IMR-90 (cell line): ENCODE results near the gene SAMD5. TPM values are rescaled to one million over a fixed set of nuclear protein-coding genes. Genes with fewer than 3 reads are reported as not detected.

Source experiments
- ATAC-seq: fragments of 200-7000 bp; cut with Tn5 transposase; 2 replicates; pipeline ENCODE4 v1.9.1; 2020; ENCODE audit warnings: low read depth, mild to moderate bottlenecking, moderate library complexity
- BruUV-seq: library from RNA; stranded (reverse); fragments of 400-500 nt; replicated peaks from 2 replicates; lab custom pipeline; 2021; lab: Mats Ljungman, UMichigan
- CTCF ChIA-PET: fragments of 300-600 bp; formaldehyde crosslinking; extraction: SDS; loops from one replicate; lab custom pipeline; 2021; ENCODE audit warnings: antibody characterized with exemption; lab: Yijun Ruan, JAX
- POLR2A ChIA-PET: fragments of 300-600 bp; sonication (Branson Sonifier 250); formaldehyde crosslinking; loops from one replicate; lab custom pipeline; 2022; ENCODE audit warnings: antibody characterized with exemption; ENCODE audit not compliant: unreplicated experiment; lab: Charles Lee
- DNase-seq: peaks from one replicate; pipeline ENCODE4 v3.0.0; 2013
- H2AFZ ChIP-seq: replicated peaks from 2 replicates; pipeline ENCODE3; 2013; ENCODE audit warnings: low read length, mild to moderate bottlenecking; ENCODE audit not compliant: poor library complexity
- H2AK5ac ChIP-seq: 2 replicates; pipeline ENCODE4 v1.6.1; 2013; ENCODE audit warnings: low read depth, low read length, inconsistent platforms
- H2AK9ac ChIP-seq: replicated peaks from 2 replicates; pipeline ENCODE3; 2013; ENCODE audit warnings: mild to moderate bottlenecking, low read depth, low read length, moderate library complexity; ENCODE audit not compliant: poor library complexity
- H2BK120ac ChIP-seq: 2 replicates; pipeline ENCODE4 v1.6.1; 2013; ENCODE audit warnings: low read depth, low read length, inconsistent platforms
- H2BK15ac ChIP-seq: 3 replicates; pipeline ENCODE4 v1.6.1; 2013; ENCODE audit warnings: low read depth, low read length, inconsistent platforms
- H2BK20ac ChIP-seq: 2 replicates; pipeline ENCODE4 v1.6.1; 2013; ENCODE audit warnings: low read depth, mild to moderate bottlenecking, inconsistent platforms, low read length, moderate library complexity
- H2BK5ac ChIP-seq: 2 replicates; pipeline ENCODE4 v1.6.1; 2013; ENCODE audit warnings: mild to moderate bottlenecking, low read depth, low read length, inconsistent platforms; ENCODE audit not compliant: poor library complexity, severe bottlenecking
- H3K14ac ChIP-seq: replicated peaks from 2 replicates; pipeline ENCODE4 v1.6.1; 2013; ENCODE audit warnings: low read depth, low read length, inconsistent platforms
- H3K18ac ChIP-seq: 2 replicates; pipeline ENCODE4 v1.6.1; 2013; ENCODE audit warnings: low read depth, low read length, control low read depth
- H3K23ac ChIP-seq: 2 replicates; pipeline ENCODE4 v1.6.1; 2013; ENCODE audit warnings: low read depth, low read length, inconsistent platforms
- H3K27ac ChIP-seq: 2 replicates; pipeline ENCODE4 v1.5.1; 2013; ENCODE audit warnings: mild to moderate bottlenecking, control low read depth, low read length; ENCODE audit not compliant: insufficient read depth
- H3K27me3 ChIP-seq: 2 replicates; pipeline ENCODE4 v1.6.1; 2013; ENCODE audit warnings: low read length; ENCODE audit not compliant: control insufficient read depth, insufficient read depth
- H3K36me3 ChIP-seq: 2 replicates; pipeline ENCODE4 v1.6.1; 2013; ENCODE audit warnings: low read length, mixed read lengths; ENCODE audit not compliant: control insufficient read depth, insufficient read depth
- H3K4ac ChIP-seq: 2 replicates; pipeline ENCODE4 v1.6.1; 2013; ENCODE audit warnings: low read depth, low read length, inconsistent platforms
- H3K4me1 ChIP-seq: 2 replicates; pipeline ENCODE4 v1.6.1; 2013; ENCODE audit warnings: low read length, mixed read lengths; ENCODE audit not compliant: control insufficient read depth, insufficient read depth
- H3K4me2 ChIP-seq: 2 replicates; pipeline ENCODE4 v1.6.1; 2013; ENCODE audit warnings: low read depth, mild to moderate bottlenecking, control low read depth, low read length, moderate library complexity
- H3K4me3 ChIP-seq: 2 replicates; pipeline ENCODE4 v1.5.1; 2013; ENCODE audit warnings: low read depth, mild to moderate bottlenecking, control low read depth, low read length, moderate library complexity; ENCODE audit not compliant: insufficient read depth
- H3K56ac ChIP-seq: 2 replicates; pipeline ENCODE4 v1.6.1; 2013; ENCODE audit warnings: low read length, inconsistent platforms; ENCODE audit not compliant: insufficient read depth; ENCODE audit errors: extremely low read depth
- H3K79me1 ChIP-seq, 2 experiments: 2 replicates each; pipeline ENCODE4 v1.6.1; 2013; ENCODE audit warnings: low read length in 2 of 2, inconsistent platforms in 1 of 2, low read depth in 1 of 2
- H3K9ac ChIP-seq: 2 replicates; pipeline ENCODE4 v1.6.1; 2013; ENCODE audit warnings: low read depth, low read length, control low read depth
- H3K9me1 ChIP-seq: 2 replicates; pipeline ENCODE4 v1.6.1; 2013; ENCODE audit warnings: low read length, inconsistent platforms; ENCODE audit not compliant: insufficient read depth
- H3K9me3 ChIP-seq: 2 replicates; pipeline ENCODE4 v1.6.1; 2013; ENCODE audit warnings: low read length; ENCODE audit not compliant: control insufficient read depth, insufficient read depth
- H4K20me1 ChIP-seq: 2 replicates; pipeline ENCODE4 v1.6.1; 2013; ENCODE audit warnings: low read length, inconsistent platforms; ENCODE audit not compliant: insufficient read depth
- H4K5ac ChIP-seq: 2 replicates; pipeline ENCODE4 v1.6.1; 2013; ENCODE audit warnings: mild to moderate bottlenecking, low read depth, low read length, control low read depth
- H4K8ac ChIP-seq, 2 experiments: 2 replicates each; pipeline ENCODE4 v1.6.1; 2013; ENCODE audit warnings: low read depth in 2 of 2, low read length in 2 of 2, control low read depth in 1 of 2, inconsistent platforms in 1 of 2
- H4K91ac ChIP-seq: 2 replicates; pipeline ENCODE4 v1.6.1; 2013; ENCODE audit warnings: low read depth, low read length, inconsistent platforms; ENCODE audit not compliant: insufficient read depth
- BHLHE40 ChIP-seq: fragments of 150-350 bp; IDR thresholded peaks from 2 replicates; pipeline ENCODE4 v1.6.1; 2016; ENCODE audit warnings: mild to moderate bottlenecking, low read depth, low read length
- CEBPB ChIP-seq: IDR thresholded peaks from 2 replicates; pipeline ENCODE4 v1.6.1; 2012; ENCODE audit warnings: low read depth, low read length, improper control_type of control experiment
- CHD1 ChIP-seq: IDR thresholded peaks from 2 replicates; pipeline ENCODE4 v1.6.1; 2012; ENCODE audit warnings: low read depth, low read length, improper control_type of control experiment
- FOS ChIP-seq: fragments of 150-350 bp; IDR thresholded peaks from 2 replicates; pipeline ENCODE4 v1.6.1; 2016; ENCODE audit warnings: low read depth, low read length
- MAZ ChIP-seq: IDR thresholded peaks from 2 replicates; pipeline ENCODE4 v1.6.1; 2012; ENCODE audit warnings: low read depth, mild to moderate bottlenecking, low read length, improper control_type of control experiment, moderate library complexity, borderline replicate concordance
- NFE2L2 ChIP-seq: fragments of 150-350 bp; IDR thresholded peaks from 2 replicates; pipeline ENCODE4 v1.6.1; 2016; ENCODE audit warnings: low read depth, mild to moderate bottlenecking, low read length
- WGBS, 2 experiments: methylation state at CpG; one replicate each; pipeline versions ENCODE4 v1.1.5 to v1.1.7; 2013; ENCODE audit warnings: missing lambda C conversion rate in 2 of 2; ENCODE audit not compliant: insufficient read length in 1 of 2; ENCODE audit errors: extremely low coverage in 2 of 2; 5-methylcytosine and 5-hydroxymethylcytosine counted together
- dilution Hi-C: fragments of 300-500 bp; cut with HindIII; formaldehyde crosslinking; loops from one replicate; pipeline ENCODE4 v1.14.3; 2018; ENCODE audit warnings: low sequenced_read_pairs; ENCODE audit not compliant: unreplicated experiment
- in situ Hi-C: fragments of 300-500 bp; cut with MboI; formaldehyde crosslinking; loops from 3 replicates; pipeline ENCODE4 v1.14.3; 2019; ENCODE audit warnings: low sequenced_read_pairs, inconsistent platforms, mixed read lengths
- intact Hi-C: fragments of 100-400 bp; cut with micrococcal nuclease; formaldehyde crosslinking; loops from 2 replicates; pipeline ENCODE4 v1.10.0; 2022
- polyA plus RNA-seq, 3 experiments: library from polyadenylated mRNA; depleted of rRNA; stranded (reverse); fragments of >200 nt; gene quantifications; 2 replicates each; pipeline ENCODE4 v1.2.3, GENCODE V29; 2012; ENCODE audit warnings: low replicate concordance in 1 of 3
- total RNA-seq: library from RNA; depleted of rRNA; stranded (reverse); fragments of >200 nt; gene quantifications from 2 replicates; pipeline ENCODE4 v1.2.3, GENCODE V29; 2012
- TF ChIP-seq, protein P1 (sequence below): fragments of 150-350 bp; IDR thresholded peaks from 2 replicates; pipeline ENCODE4 v1.6.1; 2016; ENCODE audit warnings: low read depth, mild to moderate bottlenecking, low read length, moderate library complexity, borderline replicate concordance

The SAMD5 gene
- total and polyA plus RNA-seq, 2 of the 4 experiments (the other 2 are of a cell fraction) = 1.0 to 1.6 TPM

DNA sequence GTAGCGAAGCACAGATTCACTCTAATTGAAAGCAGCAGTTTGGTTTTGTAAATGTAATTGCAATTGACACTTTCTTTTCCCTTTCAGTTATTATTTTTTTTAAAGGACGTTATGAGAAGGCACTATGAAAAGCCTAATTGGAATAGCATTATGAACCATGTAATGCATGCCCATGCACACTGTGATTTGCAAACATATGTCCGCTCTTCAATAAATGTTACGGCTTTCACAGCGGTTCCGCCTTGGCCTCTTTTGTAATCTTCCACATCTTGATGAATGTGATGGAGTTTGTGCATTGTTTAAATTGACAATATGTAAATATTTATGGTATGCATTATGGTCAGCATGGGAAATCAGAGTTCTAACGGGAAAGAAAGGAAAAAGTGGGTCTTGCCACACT is 61.3 kb downstream of the SAMD5 start:
- TF ChIP-seq CEBPB = no peak
- TF ChIP-seq, protein P1, sequence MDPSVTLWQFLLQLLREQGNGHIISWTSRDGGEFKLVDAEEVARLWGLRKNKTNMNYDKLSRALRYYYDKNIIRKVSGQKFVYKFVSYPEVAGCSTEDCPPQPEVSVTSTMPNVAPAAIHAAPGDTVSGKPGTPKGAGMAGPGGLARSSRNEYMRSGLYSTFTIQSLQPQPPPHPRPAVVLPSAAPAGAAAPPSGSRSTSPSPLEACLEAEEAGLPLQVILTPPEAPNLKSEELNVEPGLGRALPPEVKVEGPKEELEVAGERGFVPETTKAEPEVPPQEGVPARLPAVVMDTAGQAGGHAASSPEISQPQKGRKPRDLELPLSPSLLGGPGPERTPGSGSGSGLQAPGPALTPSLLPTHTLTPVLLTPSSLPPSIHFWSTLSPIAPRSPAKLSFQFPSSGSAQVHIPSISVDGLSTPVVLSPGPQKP = no peak
- TF ChIP-seq MAZ = no peak
- TF ChIP-seq FOS = no peak
- TF ChIP-seq NFE2L2 = no peak
- no peak for TF ChIP-seq BHLHE40
- no peak for TF ChIP-seq CHD1
- no peaks in the 10 kb centered on the region for H3K9me1 ChIP-seq
- BruUV-seq = no TSS peak
- H3K18ac ChIP-seq = no peak overlapping the region
- no peak overlapping the region for H3K4ac ChIP-seq
- no peak overlapping the region for H4K8ac ChIP-seq
- no peak overlapping the region for H2AFZ ChIP-seq
- no peaks in the 10 kb centered on the region for H3K9me3 ChIP-seq
- in situ Hi-C loops = no loop called here
- POLR2A ChIA-PET = no interaction called here
- H2BK15ac ChIP-seq = no peak overlapping the region
- no peak overlapping the region for H3K14ac ChIP-seq
- no peaks in the 10 kb centered on the region for H3K36me3 ChIP-seq
- no peak overlapping the region for H3K23ac ChIP-seq
- H3K4me3 ChIP-seq = no peak overlapping the region
- H4K20me1 ChIP-seq = no peaks in the 10 kb centered on the region
- H4K5ac ChIP-seq = no peak overlapping the region
- dilution Hi-C loops = no loop called here
- no peak overlapping the region for H2AK9ac ChIP-seq
- H3K27me3 ChIP-seq = no peaks in the 10 kb centered on the region
- H2BK20ac ChIP-seq = no peak overlapping the region
- no peak overlapping the region for H3K27ac ChIP-seq
- no peak overlapping the region for H4K91ac ChIP-seq
- WGBS, 2 experiments = no CpG with 5 or more reads among the region's 7 CpGs
- H3K9ac ChIP-seq = no peak overlapping the region
- intact Hi-C loops = no loop called here
- ATAC-seq (no peak), DNase-seq (no peak)
- no peak overlapping the region for H2BK120ac ChIP-seq
- H3K79me1 ChIP-seq = no peaks in the 10 kb centered on the region
- no peak overlapping the region for H3K56ac ChIP-seq
- H2AK5ac ChIP-seq = no peak overlapping the region
- H3K4me1 ChIP-seq = no peaks in the 10 kb centered on the region
- H3K4me2 ChIP-seq = no peak overlapping the region
- no peak overlapping the region for H2BK5ac ChIP-seq
- CTCF ChIA-PET = no interaction called here
